K562 (cell line): ENCODE measurements around the gene KPNB1. TPM values are rescaled to one million over a fixed set of nuclear protein-coding genes. Genes with fewer than 3 reads are reported as not detected.

ENCODE experiments used
- DACH1 ChIP-seq: fragments of 450-650 bp; IDR thresholded peaks from 2 replicates; pipeline ENCODE4 v1.6.1; 2018; ENCODE audit not compliant: partially characterized antibody
- FOXJ3 ChIP-seq: sonication (generic); formaldehyde crosslinking; IDR thresholded peaks from 2 replicates; pipeline ENCODE4 v1.4.0; 2020; ENCODE audit warnings: mild to moderate bottlenecking, missing genetic modification reagents
- GTF3C2 ChIP-seq: IDR thresholded peaks from 3 replicates; pipeline ENCODE4 v1.6.1; 2011; ENCODE audit warnings: borderline replicate concordance, mild to moderate bottlenecking, moderate library complexity; ENCODE audit not compliant: insufficient read length; ENCODE audit errors: extremely low read depth
- HDAC8 ChIP-seq: fragments of 450-650 bp; IDR thresholded peaks from 2 replicates; pipeline ENCODE4 v1.6.1; 2016; ENCODE audit warnings: mild to moderate bottlenecking, missing genetic modification characterization, moderate library complexity, missing compliant biosample characterization
- KAT2B ChIP-seq: IDR thresholded peaks from one replicate; pipeline ENCODE4 v1.6.1; 2012; ENCODE audit warnings: low read depth, mild to moderate bottlenecking, control low read depth, inconsistent platforms, low read length, moderate library complexity
- OTX1 ChIP-seq: fragments of 450-650 bp; formaldehyde crosslinking; IDR thresholded peaks from 2 replicates; pipeline ENCODE4 v1.4.0; 2022; ENCODE audit warnings: mild to moderate bottlenecking
- RERE ChIP-seq: sonication (generic); formaldehyde crosslinking; IDR thresholded peaks from 2 replicates; pipeline ENCODE4 v1.8.0; 2023; ENCODE audit warnings: missing genetic modification reagents, mild to moderate bottlenecking, borderline replicate concordance
- SMC3 ChIP-seq: conservative IDR thresholded peaks from 2 replicates; pipeline ENCODE4 v1.6.1; 2011; ENCODE audit warnings: low read depth, low read length, improper control_type of control experiment; ENCODE audit not compliant: insufficient read depth
- ZC3H4 ChIP-seq: sonication (generic); formaldehyde crosslinking; IDR thresholded peaks from 2 replicates; pipeline ENCODE4 v1.9.0; 2021; ENCODE audit warnings: missing genetic modification reagents, borderline replicate concordance
- polyA plus RNA-seq, 8 experiments: library from polyadenylated mRNA; depleted of rRNA in 4 of 8; stranded (reverse) in 5 of 8; unstranded in 3 of 8; fragments of >200 nt; fragmentation: Nextera tagmentation in 2 of 8; fragmentation: Illumina TruSeq in 1 of 8; extraction: Ambion mirVana in 2 of 8; extraction: Trizol in 1 of 8; gene quantifications; 2 replicates each; pipeline versions ENCODE4 v1.2.1 to v1.2.3, GENCODE V29; 2011 to 2014; ENCODE audit warnings: inconsistent platforms in 1 of 8, missing spikeins in 1 of 8
- total RNA-seq, 7 experiments: library from RNA; depleted of rRNA in 6 of 7; stranded (reverse); fragments of >200 nt in 6 of 7; fragmentation: Illumina TruSeq in 2 of 7; extraction: Trizol in 2 of 7; gene quantifications; 2 replicates each; pipeline versions ENCODE4 v1.2.1 to v1.2.3, GENCODE V29; 2011 to 2021; ENCODE audit warnings: low replicate concordance in 1 of 7
- TF ChIP-seq, protein P1 (sequence below), 2 experiments: fragments of 450-650 bp; IDR thresholded peaks; 2 replicates each; pipeline ENCODE4 v1.6.1; 2018; ENCODE audit warnings: mild to moderate bottlenecking in 2 of 2, low read depth in 1 of 2; ENCODE audit not compliant: partially characterized antibody in 2 of 2

KPNB1 gene
- total and polyA plus RNA-seq, 9 of the 15 experiments (the other 6 are each of a cell fraction or from before 2014, with no cell fraction given): 154 to 622 (median 354) TPM

DNA sequence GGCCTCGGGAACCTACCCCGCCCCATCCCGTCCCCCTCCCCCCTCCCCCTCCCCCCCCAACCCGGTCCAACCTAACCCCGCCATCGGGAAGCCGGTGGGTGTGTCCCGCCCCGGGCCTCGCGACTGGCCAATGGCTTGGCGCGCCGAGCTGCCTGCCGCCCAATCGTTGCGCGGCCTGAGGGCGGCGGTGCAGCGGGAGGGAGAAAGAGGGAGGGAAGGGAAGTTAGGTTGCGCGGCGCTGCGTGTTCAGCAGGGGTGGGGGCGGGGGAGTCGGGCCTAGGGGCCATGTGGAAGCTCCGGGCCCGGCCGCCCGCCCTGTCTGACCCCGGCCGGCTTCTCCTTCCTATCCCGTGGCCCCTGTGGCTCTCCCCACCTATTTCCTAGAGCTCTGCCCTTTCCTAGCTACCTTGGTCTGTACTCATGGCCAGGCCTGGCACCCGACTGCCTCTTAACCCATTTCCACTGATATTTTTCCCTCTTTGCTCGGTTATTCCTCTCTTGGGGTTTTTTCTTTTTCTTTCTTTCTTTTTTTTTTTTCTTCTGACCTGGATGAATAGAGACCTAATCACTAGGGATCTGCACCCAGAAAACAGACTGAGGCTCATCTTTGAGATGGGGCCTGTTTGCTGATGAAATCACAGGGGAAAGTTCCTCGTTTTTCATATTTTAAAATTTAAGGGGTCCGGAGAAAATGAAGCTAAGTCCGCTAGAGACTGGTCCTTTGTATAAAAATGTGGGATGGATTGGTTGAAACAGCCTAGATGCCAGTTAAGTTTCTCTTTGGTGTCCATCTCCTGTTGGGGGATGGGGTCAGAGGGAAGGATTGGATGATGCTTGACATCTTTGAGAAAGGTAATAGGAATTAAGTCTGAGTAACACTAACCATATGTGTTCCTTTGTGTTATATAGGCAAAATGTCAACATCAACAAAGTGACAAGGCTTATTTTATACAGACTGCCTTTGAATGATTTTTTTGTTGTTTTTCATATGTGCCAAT, 1.1 kb downstream of the KPNB1 start (continued):
- no peak for TF ChIP-seq DACH1
- no peak for TF ChIP-seq HDAC8 (tag)
- TF ChIP-seq OTX1 (CRISPR knock-in tag): no peak
- TF ChIP-seq, protein P1, sequence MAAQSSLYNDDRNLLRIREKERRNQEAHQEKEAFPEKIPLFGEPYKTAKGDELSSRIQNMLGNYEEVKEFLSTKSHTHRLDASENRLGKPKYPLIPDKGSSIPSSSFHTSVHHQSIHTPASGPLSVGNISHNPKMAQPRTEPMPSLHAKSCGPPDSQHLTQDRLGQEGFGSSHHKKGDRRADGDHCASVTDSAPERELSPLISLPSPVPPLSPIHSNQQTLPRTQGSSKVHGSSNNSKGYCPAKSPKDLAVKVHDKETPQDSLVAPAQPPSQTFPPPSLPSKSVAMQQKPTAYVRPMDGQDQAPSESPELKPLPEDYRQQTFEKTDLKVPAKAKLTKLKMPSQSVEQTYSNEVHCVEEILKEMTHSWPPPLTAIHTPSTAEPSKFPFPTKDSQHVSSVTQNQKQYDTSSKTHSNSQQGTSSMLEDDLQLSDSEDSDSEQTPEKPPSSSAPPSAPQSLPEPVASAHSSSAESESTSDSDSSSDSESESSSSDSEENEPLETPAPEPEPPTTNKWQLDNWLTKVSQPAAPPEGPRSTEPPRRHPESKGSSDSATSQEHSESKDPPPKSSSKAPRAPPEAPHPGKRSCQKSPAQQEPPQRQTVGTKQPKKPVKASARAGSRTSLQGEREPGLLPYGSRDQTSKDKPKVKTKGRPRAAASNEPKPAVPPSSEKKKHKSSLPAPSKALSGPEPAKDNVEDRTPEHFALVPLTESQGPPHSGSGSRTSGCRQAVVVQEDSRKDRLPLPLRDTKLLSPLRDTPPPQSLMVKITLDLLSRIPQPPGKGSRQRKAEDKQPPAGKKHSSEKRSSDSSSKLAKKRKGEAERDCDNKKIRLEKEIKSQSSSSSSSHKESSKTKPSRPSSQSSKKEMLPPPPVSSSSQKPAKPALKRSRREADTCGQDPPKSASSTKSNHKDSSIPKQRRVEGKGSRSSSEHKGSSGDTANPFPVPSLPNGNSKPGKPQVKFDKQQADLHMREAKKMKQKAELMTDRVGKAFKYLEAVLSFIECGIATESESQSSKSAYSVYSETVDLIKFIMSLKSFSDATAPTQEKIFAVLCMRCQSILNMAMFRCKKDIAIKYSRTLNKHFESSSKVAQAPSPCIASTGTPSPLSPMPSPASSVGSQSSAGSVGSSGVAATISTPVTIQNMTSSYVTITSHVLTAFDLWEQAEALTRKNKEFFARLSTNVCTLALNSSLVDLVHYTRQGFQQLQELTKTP (IDR thresholded peaks at IDR 0.05; ENCODE audit: low read depth in 1 of 2, partially characterized antibody in 2 of 2): peak in 1 of 2 experiments; percentile 17
- TF ChIP-seq FOXJ3: no peak
- no peak for TF ChIP-seq GTF3C2
- no peak for TF ChIP-seq SMC3
- TF ChIP-seq KAT2B: no peak
- TF ChIP-seq RERE: no peak
- TF ChIP-seq ZC3H4 (CRISPR knock-in tag): no peak
